OCI-LY7 (cell line): ENCODE results near the gene C21orf91. TPM values are rescaled to one million over a fixed set of nuclear protein-coding genes. Genes with fewer than 3 reads are reported as not detected.

Experiments used
- BruUV-seq: library from RNA; stranded (reverse); fragments of 400-500 nt; replicated peaks from 2 replicates; lab custom pipeline; 2021; lab: Mats Ljungman, UMichigan
- CTCF ChIA-PET: fragments of 300-600 bp; sonication (Branson Sonifier 250); formaldehyde crosslinking; loops from one replicate; lab custom pipeline; 2022; ENCODE audit warnings: antibody characterized with exemption; ENCODE audit not compliant: unreplicated experiment; lab: Charles Lee
- POLR2A ChIA-PET: fragments of 300-600 bp; sonication (Branson Sonifier 250); formaldehyde crosslinking; loops from one replicate; lab custom pipeline; 2022; ENCODE audit warnings: antibody characterized with exemption; lab: Charles Lee
- DNase-seq: peaks from one replicate; pipeline ENCODE4 v3.0.0-alpha.2; 2015; ENCODE audit warnings: low spot score
- H2AFZ ChIP-seq: fragments of 200-600 bp; sonication (generic), shearing (Covaris generic); 2 replicates; pipeline ENCODE4 v1.6.1; 2014; ENCODE audit warnings: mild to moderate bottlenecking, antibody characterized with exemption, low read length, moderate library complexity
- H3K27ac ChIP-seq: fragments of 200-600 bp; sonication (generic); 2 replicates; pipeline ENCODE4 v1.5.1; 2014; ENCODE audit warnings: mixed run types, low read depth, mild to moderate bottlenecking, moderate library complexity, low read length, inconsistent platforms; ENCODE audit not compliant: poor library complexity, severe bottlenecking
- H3K36me3 ChIP-seq: fragments of 200-600 bp; sonication (generic); 2 replicates; pipeline ENCODE4 v1.6.1; 2014; ENCODE audit warnings: mild to moderate bottlenecking, antibody characterized with exemption, low read length, moderate library complexity, mixed read lengths; ENCODE audit not compliant: insufficient read depth
- H3K4me1 ChIP-seq: fragments of 200-600 bp; sonication (generic); 2 replicates; pipeline ENCODE4 v1.5.1; 2014; ENCODE audit warnings: mild to moderate bottlenecking, low read length; ENCODE audit not compliant: insufficient read depth, poor library complexity, severe bottlenecking
- H3K4me2 ChIP-seq: fragments of 200-600 bp; sonication (generic); 2 replicates; pipeline ENCODE4 v1.6.1; 2014; ENCODE audit warnings: mild to moderate bottlenecking, low read length
- H3K4me3 ChIP-seq: fragments of 200-600 bp; sonication (generic); 2 replicates; pipeline ENCODE4 v1.5.1; 2014; ENCODE audit warnings: mild to moderate bottlenecking, low read depth, low read length; ENCODE audit not compliant: poor library complexity, severe bottlenecking
- H3K79me2 ChIP-seq: fragments of 200-600 bp; sonication (generic); 2 replicates; pipeline ENCODE4 v1.6.1; 2016; ENCODE audit warnings: low read depth, mild to moderate bottlenecking, low read length, moderate library complexity, mixed read lengths; ENCODE audit not compliant: insufficient read depth
- H3K9me2 ChIP-seq: fragments of 200-600 bp; sonication (generic); 2 replicates; pipeline ENCODE4 v1.6.1; 2016; ENCODE audit warnings: mild to moderate bottlenecking, low read length, mixed read lengths; ENCODE audit not compliant: insufficient read depth
- H3K9me3 ChIP-seq: fragments of 200-600 bp; sonication (generic); 2 replicates; pipeline ENCODE4 v1.6.1; 2014; ENCODE audit warnings: mild to moderate bottlenecking, mixed run types, low read length, mixed read lengths
- H4K20me1 ChIP-seq: fragments of 200-600 bp; sonication (generic); 2 replicates; pipeline ENCODE4 v1.6.1; 2014; ENCODE audit warnings: mild to moderate bottlenecking, antibody characterized with exemption, low read length, moderate library complexity, mixed read lengths; ENCODE audit not compliant: insufficient read depth
- EZH2phosphoT487 ChIP-seq: fragments of 200-600 bp; sonication (generic); IDR thresholded peaks from 2 replicates; pipeline ENCODE4 v1.6.1; 2018; ENCODE audit warnings: low read depth, borderline replicate concordance, mild to moderate bottlenecking, mixed run types, antibody characterized with exemption, low read length, moderate library complexity, mixed read lengths
- intact Hi-C: fragments of 100-400 bp; cut with micrococcal nuclease; formaldehyde crosslinking; loops from one replicate; pipeline ENCODE4 v1.10.0; 2022; ENCODE audit not compliant: unreplicated experiment
- total RNA-seq, 2 experiments: library from RNA; depleted of rRNA in 1 of 2; stranded (reverse); fragments of >200 nt in 1 of 2; shearing (Covaris generic) in 1 of 2; gene quantifications; 2 replicates each; pipeline ENCODE4 v1.2.3, GENCODE V29; 2014 to 2022
- TF ChIP-seq, protein P1 (sequence below): fragments of 200-600 bp; sonication (generic); conservative IDR thresholded peaks from 2 replicates; pipeline ENCODE4 v1.5.1; 2014; ENCODE audit warnings: mild to moderate bottlenecking, antibody characterized with exemption, low read length, moderate library complexity, mixed read lengths

C21orf91 gene
- total RNA-seq, 2 experiments from 2014 or later, result 15.8 to 32.8 TPM

DNA sequence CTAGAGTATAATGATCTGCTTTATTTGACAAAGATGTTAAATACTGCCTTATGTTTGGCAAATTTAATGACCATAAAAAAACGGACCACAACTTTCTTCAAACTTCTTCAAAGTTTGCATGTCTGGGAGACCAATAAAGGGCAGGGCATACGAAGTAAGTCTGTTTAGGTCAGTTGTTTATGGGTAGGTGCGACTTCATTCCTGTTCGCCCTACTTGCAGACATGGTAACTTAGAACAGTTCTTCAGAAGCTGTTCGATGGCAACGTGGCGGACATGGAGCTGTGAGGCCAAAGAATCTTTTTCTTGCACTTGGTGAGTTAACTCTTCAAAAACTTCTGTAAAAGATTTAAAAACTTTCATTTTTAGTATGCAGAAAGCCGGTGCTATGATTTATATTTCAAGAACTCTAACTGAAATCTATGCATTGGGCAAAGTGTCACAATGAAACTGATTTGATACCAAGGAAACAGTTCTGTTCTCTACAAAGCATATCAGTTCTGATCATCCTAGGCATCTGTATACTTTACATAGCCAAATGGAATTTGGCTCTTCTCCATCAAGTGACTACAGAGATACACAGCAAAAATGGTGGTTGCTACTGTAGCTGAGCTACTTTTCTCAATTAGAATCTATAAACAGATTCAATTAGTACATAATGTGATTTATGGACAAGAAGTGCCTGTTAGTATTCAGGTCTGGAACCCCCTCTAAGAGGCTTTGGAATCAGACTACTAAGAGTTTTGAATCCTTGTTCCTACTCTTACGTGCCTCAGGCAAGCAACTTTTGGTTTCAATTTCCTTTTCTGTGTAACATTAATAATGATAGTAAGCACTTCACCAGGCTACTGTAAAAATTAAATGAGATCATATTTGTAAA lies 25.7 kb downstream of the C21orf91 start:
- H3K36me3 ChIP-seq, result peaks cover 81% of the 10 kb centered on the region
- no peaks in the 10 kb centered on the region for H4K20me1 ChIP-seq
- H3K27ac ChIP-seq, result no peak overlapping the region
- H3K9me3 ChIP-seq, result no peaks in the 10 kb centered on the region
- peak; percentile 16 for DNase-seq
- peaks cover 34% of the 10 kb centered on the region for H3K4me1 ChIP-seq
- BruUV-seq, result no TSS peak
- peaks cover 17% of the 10 kb centered on the region; the same call in 1 of the 2 replicates for H3K79me2 ChIP-seq
- H2AFZ ChIP-seq, result no peak overlapping the region
- no peak for TF ChIP-seq EZH2phosphoT487
- TF ChIP-seq, protein P1, sequence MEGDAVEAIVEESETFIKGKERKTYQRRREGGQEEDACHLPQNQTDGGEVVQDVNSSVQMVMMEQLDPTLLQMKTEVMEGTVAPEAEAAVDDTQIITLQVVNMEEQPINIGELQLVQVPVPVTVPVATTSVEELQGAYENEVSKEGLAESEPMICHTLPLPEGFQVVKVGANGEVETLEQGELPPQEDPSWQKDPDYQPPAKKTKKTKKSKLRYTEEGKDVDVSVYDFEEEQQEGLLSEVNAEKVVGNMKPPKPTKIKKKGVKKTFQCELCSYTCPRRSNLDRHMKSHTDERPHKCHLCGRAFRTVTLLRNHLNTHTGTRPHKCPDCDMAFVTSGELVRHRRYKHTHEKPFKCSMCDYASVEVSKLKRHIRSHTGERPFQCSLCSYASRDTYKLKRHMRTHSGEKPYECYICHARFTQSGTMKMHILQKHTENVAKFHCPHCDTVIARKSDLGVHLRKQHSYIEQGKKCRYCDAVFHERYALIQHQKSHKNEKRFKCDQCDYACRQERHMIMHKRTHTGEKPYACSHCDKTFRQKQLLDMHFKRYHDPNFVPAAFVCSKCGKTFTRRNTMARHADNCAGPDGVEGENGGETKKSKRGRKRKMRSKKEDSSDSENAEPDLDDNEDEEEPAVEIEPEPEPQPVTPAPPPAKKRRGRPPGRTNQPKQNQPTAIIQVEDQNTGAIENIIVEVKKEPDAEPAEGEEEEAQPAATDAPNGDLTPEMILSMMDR, result no peak
- ChIA-PET POLR2A (interaction anchor here (0.7 to 3.4 kb wide), 9 partner anchors 10 to 26 kb away, joined by 3 to 27 read pairs (median 4); no protein-coding TSS in a partner anchor), CTCF (no interaction called here)
- peak overlapping the region; percentile 31; the same call in 1 of the 2 replicates for H3K4me2 ChIP-seq
- no peaks in the 10 kb centered on the region for H3K9me2 ChIP-seq
- intact Hi-C loops, result no loop called here
- peak overlapping the region; percentile 38 for H3K4me3 ChIP-seq

GRCh38 chr21:17789656-17790055 lies 29.5 kb downstream of the C21orf91 start:
- Histone ChIP-seq H2AFZ (no peak overlapping the region), H3K79me2 (no peaks in the 10 kb centered on the region), H3K4me3 (no peak overlapping the region), H3K27ac (no peak overlapping the region), H3K36me3 (peaks cover 89% of the 10 kb centered on the region), H3K9me3 (peaks cover 13% of the 10 kb centered on the region), H4K20me1 (no peaks in the 10 kb centered on the region), H3K4me1 (peaks cover 34% of the 10 kb centered on the region), H3K4me2 (no peak overlapping the region), H3K9me2 (no peaks in the 10 kb centered on the region)
- intact Hi-C loops, result no loop called here
- DNase-seq, result no peak
- POLR2A ChIA-PET, result interaction anchor here (0.8 to 2.1 kb wide), 8 partner anchors 8 to 142 kb away, joined by 3 to 11 read pairs (median 4); partner anchors contain the start of gene C21orf91
- TF ChIP-seq, protein P1, result no peak
- TF ChIP-seq EZH2phosphoT487, result no peak
- no TSS peak for BruUV-seq
- CTCF ChIA-PET, result no interaction called here
